Osteoblast (primary cell): ENCODE results near the gene ZNF69. TPM values are rescaled to one million over a fixed set of nuclear protein-coding genes. Genes with fewer than 3 reads are reported as not detected.
A peak's percentile ranks its signal among the peaks of the same experiment; 100 is the strongest.
"Not testable (repeated sequence)": the region's sequence is repeated elsewhere in the genome, so short reads cannot be mapped to it uniquely, and the experiment has no call there.

Experiments
- DNase-seq: peaks from one replicate; pipeline ENCODE4 v3.0.0; 2011; ENCODE audit warnings: low spot score, mixed read lengths; ENCODE audit not compliant: insufficient read length; ENCODE audit errors: missing footprints
- H2AFZ ChIP-seq: 2 replicates; pipeline ENCODE4 v1.6.0; 2011; ENCODE audit warnings: mild to moderate bottlenecking, low read length
- H3K27ac ChIP-seq: 2 replicates; pipeline ENCODE4 v1.5.1; 2011; ENCODE audit warnings: mild to moderate bottlenecking, low read depth, low read length, moderate library complexity
- H3K27me3 ChIP-seq: 2 replicates; pipeline ENCODE4 v1.6.0; 2012; ENCODE audit warnings: mild to moderate bottlenecking, control low read depth, inconsistent platforms, low read length, moderate library complexity; ENCODE audit not compliant: insufficient read depth
- H3K36me3 ChIP-seq: 2 replicates; pipeline ENCODE4 v1.5.1; 2011; ENCODE audit warnings: mild to moderate bottlenecking, low read length, control low read depth, moderate library complexity; ENCODE audit not compliant: insufficient read depth
- H3K4me1 ChIP-seq: 2 replicates; pipeline ENCODE4 v1.5.1; 2011; ENCODE audit warnings: mild to moderate bottlenecking, low read length, control low read depth, moderate library complexity; ENCODE audit not compliant: insufficient read depth
- H3K4me2 ChIP-seq: 2 replicates; pipeline ENCODE4 v1.6.0; 2011; ENCODE audit warnings: mild to moderate bottlenecking, low read length; ENCODE audit not compliant: insufficient read depth
- H3K4me3 ChIP-seq: fragments of 200-600 bp; sonication (generic); 3 replicates; pipeline ENCODE4 v1.5.1; 2012; ENCODE audit warnings: mild to moderate bottlenecking, low read length, inconsistent platforms; ENCODE audit not compliant: insufficient read depth
- H3K79me2 ChIP-seq: 2 replicates; pipeline ENCODE4 v1.6.0; 2012; ENCODE audit warnings: mild to moderate bottlenecking, low read length, control low read depth, inconsistent platforms; ENCODE audit not compliant: insufficient read depth
- H3K9me3 ChIP-seq: 2 replicates; pipeline ENCODE4 v1.5.1; 2011; ENCODE audit warnings: low read depth, low read length, control low read depth
- H4K20me1 ChIP-seq: 2 replicates; pipeline ENCODE4 v1.6.0; 2012; ENCODE audit warnings: mild to moderate bottlenecking, low read length, control low read depth; ENCODE audit not compliant: insufficient read depth
- CTCF ChIP-seq: IDR thresholded peaks from 2 replicates; pipeline ENCODE4 v1.5.1; 2011; ENCODE audit warnings: mild to moderate bottlenecking, low read depth, low read length, moderate library complexity; ENCODE audit errors: extremely low read depth
- total RNA-seq: library from RNA; depleted of rRNA; stranded (reverse); fragments of >200 nt; gene quantifications from 2 replicates; pipeline ENCODE4 v1.2.3, GENCODE V29; 2012

The ZNF69 gene
- total RNA-seq, 1 donor: 14.8 TPM

GRCh38 chr19:11921852-11922495 is 34.4 kb downstream of the ZNF69 start:
- H2AFZ ChIP-seq: no peak overlapping the region
- no peaks in the 10 kb centered on the region for H3K9me3 ChIP-seq
- peaks cover 21% of the 10 kb centered on the region for H3K79me2 ChIP-seq
- no peaks in the 10 kb centered on the region for H4K20me1 ChIP-seq
- no peak overlapping the region for H3K4me3 ChIP-seq
- H3K36me3 ChIP-seq: no peaks in the 10 kb centered on the region
- no peaks in the 10 kb centered on the region for H3K27me3 ChIP-seq
- no peak overlapping the region for H3K4me2 ChIP-seq
- DNase-seq: no peak
- no peak overlapping the region for H3K27ac ChIP-seq
- H3K4me1 ChIP-seq: peaks cover 15% of the 10 kb centered on the region
- no peak for TF ChIP-seq CTCF

- peaks cover 15% of the 10 kb centered on the region for H3K4me1 ChIP-seq
- no peaks in the 10 kb centered on the region for H3K9me3 ChIP-seq
- peak within 1 kb of the TSS; percentile 93 for H3K4me3 ChIP-seq
- H3K4me2 ChIP-seq: peak within 1 kb of the TSS; percentile 93
- peaks cover 45% of the 10 kb centered on the region for H3K79me2 ChIP-seq
- no peak for TF ChIP-seq CTCF
- peak; percentile 98 for DNase-seq
- no peaks in the 10 kb centered on the region for H3K27me3 ChIP-seq
- peak within 1 kb of the TSS; percentile 95 for H3K27ac ChIP-seq
- peaks cover 4% of the 10 kb centered on the region for H3K36me3 ChIP-seq
- peak within 1 kb of the TSS; percentile 99 for H2AFZ ChIP-seq
- H4K20me1 ChIP-seq: no peaks in the 10 kb centered on the region
Measured at GRCh38 chr19:11924886-11925650, 37.5 kb downstream of the ZNF69 start, which contains the start of gene ZNF700. Gene ZNF700 (plus strand): TSS chr19:11925107. CDS start chr19:11925211, 104 bp downstream.

- H2AFZ ChIP-seq: peak overlapping the region; percentile 99
- not testable (repeated sequence) for H3K9me3 ChIP-seq, DNase-seq, H4K20me1 ChIP-seq, H3K36me3 ChIP-seq, H3K27me3 ChIP-seq
- H3K4me3 ChIP-seq: peak overlapping the region; percentile 93
- peaks cover 15% of the 10 kb centered on the region for H3K4me1 ChIP-seq
- H3K79me2 ChIP-seq: peaks cover 51% of the 10 kb centered on the region
- peak overlapping the region; percentile 93 for H3K4me2 ChIP-seq
- peak overlapping the region; percentile 95 for H3K27ac ChIP-seq
Measured at GRCh38 chr19:11925651-11926187, 38.1 kb downstream of the ZNF69 start.

- Histone ChIP-seq H3K27ac (no peak overlapping the region), H3K79me2 (peaks cover 65% of the 10 kb centered on the region), H3K36me3 (peaks cover 4% of the 10 kb centered on the region), H3K27me3 (no peaks in the 10 kb centered on the region), H3K9me3 (no peaks in the 10 kb centered on the region), H3K4me2 (no peak overlapping the region), H3K4me3 (no peak overlapping the region), H2AFZ (no peak overlapping the region), H4K20me1 (peaks cover 3% of the 10 kb centered on the region), H3K4me1 (peaks cover 15% of the 10 kb centered on the region)
- no peak for TF ChIP-seq CTCF
- no peak for DNase-seq
Measured at GRCh38 chr19:11927227-11927626, 39.6 kb downstream of the ZNF69 start.
